Loucy (cell line): ENCODE results near the gene NPTXR.

ENCODE experiments used
- H2AFZ ChIP-seq: fragments of 200-600 bp; sonication (generic); 2 replicates; pipeline ENCODE4 v1.6.0; 2016; ENCODE audit warnings: antibody characterized with exemption, mild to moderate bottlenecking, low read length, moderate library complexity
- H3F3A ChIP-seq: fragments of 200-600 bp; 2 replicates; pipeline ENCODE4 v1.6.0; 2016; ENCODE audit warnings: antibody characterized with exemption, low read depth, mild to moderate bottlenecking
- H3K27me3 ChIP-seq: fragments of 200-600 bp; sonication (generic); 2 replicates; pipeline ENCODE4 v1.6.1; 2014; ENCODE audit warnings: low read length, mild to moderate bottlenecking; ENCODE audit not compliant: insufficient read depth, poor library complexity, severe bottlenecking
- H3K36me3 ChIP-seq: fragments of 200-600 bp; sonication (generic); 2 replicates; pipeline ENCODE4 v1.6.1; 2016; ENCODE audit warnings: low read length; ENCODE audit not compliant: insufficient read depth
- H3K4me1 ChIP-seq: fragments of 200-600 bp; sonication (generic); 2 replicates; pipeline ENCODE4 v1.5.1; 2014; ENCODE audit warnings: low read length, mild to moderate bottlenecking; ENCODE audit not compliant: insufficient read depth, poor library complexity, severe bottlenecking
- H3K4me2 ChIP-seq: fragments of 200-600 bp; sonication (generic); 2 replicates; pipeline ENCODE4 v1.6.0; 2014; ENCODE audit warnings: antibody characterized with exemption, low read length, low read depth, mild to moderate bottlenecking; ENCODE audit not compliant: poor library complexity, severe bottlenecking
- H3K4me3 ChIP-seq: fragments of 200-600 bp; sonication (generic); 2 replicates; pipeline ENCODE4 v1.5.1; 2014; ENCODE audit warnings: low read length, mild to moderate bottlenecking, mixed read lengths; ENCODE audit not compliant: poor library complexity, severe bottlenecking
- H3K79me2 ChIP-seq: fragments of 200-600 bp; sonication (generic); 2 replicates; pipeline ENCODE4 v1.6.1; 2014; ENCODE audit warnings: low read length; ENCODE audit not compliant: insufficient read depth
- H3K9ac ChIP-seq: fragments of 200-600 bp; sonication (generic); 2 replicates; pipeline ENCODE4 v1.6.0; 2014; ENCODE audit warnings: mild to moderate bottlenecking, low read depth, low read length, moderate library complexity; ENCODE audit not compliant: poor library complexity, severe bottlenecking
- H3K9me2 ChIP-seq: fragments of 200-600 bp; sonication (generic); replicated peaks from 2 replicates; pipeline ENCODE4 v1.6.1; 2016; ENCODE audit warnings: low read depth, low read length, mixed read lengths
- H3K9me3 ChIP-seq: fragments of 200-600 bp; sonication (generic); 2 replicates; pipeline ENCODE4 v1.6.1; 2014; ENCODE audit warnings: mild to moderate bottlenecking, antibody characterized with exemption, low read length, low read depth; ENCODE audit not compliant: insufficient read depth
- H4K20me1 ChIP-seq: fragments of 200-600 bp; sonication (generic); 2 replicates; pipeline ENCODE4 v1.6.0; 2014; ENCODE audit warnings: antibody characterized with exemption, low read length, mild to moderate bottlenecking; ENCODE audit not compliant: insufficient read depth, poor library complexity, severe bottlenecking
- EZH2phosphoT487 ChIP-seq: fragments of 200-600 bp; IDR thresholded peaks from 2 replicates; pipeline ENCODE4 v1.6.1; 2018; ENCODE audit warnings: antibody characterized with exemption, mild to moderate bottlenecking, moderate library complexity, borderline replicate concordance
- TF ChIP-seq, protein P1 (sequence below): fragments of 200-600 bp; sonication (generic); conservative IDR thresholded peaks from 2 replicates; pipeline ENCODE4 v1.5.1; 2014; ENCODE audit warnings: mild to moderate bottlenecking, antibody characterized with exemption, low read length

The NPTXR gene

DNA sequence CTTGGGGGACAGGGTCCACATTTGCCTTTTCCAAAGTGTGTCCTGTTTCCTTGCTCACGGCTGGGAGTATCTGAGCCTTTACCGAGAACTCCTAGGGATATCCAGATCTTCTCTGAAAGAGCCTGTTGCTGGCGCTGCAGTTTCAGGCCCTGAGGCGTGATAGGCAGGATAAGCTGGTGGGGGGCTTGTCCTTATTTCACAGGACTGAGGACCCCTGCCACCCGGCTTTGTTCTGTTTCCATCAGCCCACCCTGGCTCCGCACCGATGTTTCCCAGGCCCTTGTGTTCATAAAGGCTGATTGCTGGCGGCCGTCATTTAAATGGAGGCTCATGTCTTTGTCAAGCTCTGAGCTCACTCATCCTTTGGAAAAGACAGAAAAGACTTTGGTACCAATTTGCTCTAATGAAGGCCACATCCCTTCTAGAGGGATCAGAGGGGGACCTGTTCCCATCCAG is 9.4 kb upstream of the NPTXR start:
- TF ChIP-seq, protein P1, sequence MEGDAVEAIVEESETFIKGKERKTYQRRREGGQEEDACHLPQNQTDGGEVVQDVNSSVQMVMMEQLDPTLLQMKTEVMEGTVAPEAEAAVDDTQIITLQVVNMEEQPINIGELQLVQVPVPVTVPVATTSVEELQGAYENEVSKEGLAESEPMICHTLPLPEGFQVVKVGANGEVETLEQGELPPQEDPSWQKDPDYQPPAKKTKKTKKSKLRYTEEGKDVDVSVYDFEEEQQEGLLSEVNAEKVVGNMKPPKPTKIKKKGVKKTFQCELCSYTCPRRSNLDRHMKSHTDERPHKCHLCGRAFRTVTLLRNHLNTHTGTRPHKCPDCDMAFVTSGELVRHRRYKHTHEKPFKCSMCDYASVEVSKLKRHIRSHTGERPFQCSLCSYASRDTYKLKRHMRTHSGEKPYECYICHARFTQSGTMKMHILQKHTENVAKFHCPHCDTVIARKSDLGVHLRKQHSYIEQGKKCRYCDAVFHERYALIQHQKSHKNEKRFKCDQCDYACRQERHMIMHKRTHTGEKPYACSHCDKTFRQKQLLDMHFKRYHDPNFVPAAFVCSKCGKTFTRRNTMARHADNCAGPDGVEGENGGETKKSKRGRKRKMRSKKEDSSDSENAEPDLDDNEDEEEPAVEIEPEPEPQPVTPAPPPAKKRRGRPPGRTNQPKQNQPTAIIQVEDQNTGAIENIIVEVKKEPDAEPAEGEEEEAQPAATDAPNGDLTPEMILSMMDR: no peak
- no peak for TF ChIP-seq EZH2phosphoT487

DNA sequence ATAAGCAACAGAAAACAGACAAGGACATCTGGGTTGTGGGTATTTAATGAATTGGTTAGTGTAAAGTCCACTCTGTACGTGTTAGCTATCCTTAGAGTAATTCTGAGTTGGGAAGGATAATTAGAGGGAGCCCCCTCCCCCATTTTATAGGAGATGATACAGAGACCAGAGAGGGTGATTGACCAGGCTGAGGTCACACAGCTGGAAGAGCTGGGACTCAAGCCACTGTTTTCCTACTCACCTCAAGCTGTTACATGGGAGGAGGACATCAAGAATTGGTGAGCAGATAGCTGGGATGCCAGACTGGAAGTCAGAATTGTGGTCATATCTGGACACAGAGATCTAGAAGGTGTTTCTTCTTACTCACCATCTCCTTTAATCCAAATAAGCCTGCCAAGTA is 8.7 kb upstream of the NPTXR start:
- H3K9ac ChIP-seq: no peak overlapping the region
- no peak overlapping the region for H2AFZ ChIP-seq
- no peaks in the 10 kb centered on the region for H3K4me1 ChIP-seq
- no peak overlapping the region for H3K4me3 ChIP-seq
- no peaks in the 10 kb centered on the region for H3K27me3 ChIP-seq
- H3K79me2 ChIP-seq: no peaks in the 10 kb centered on the region
- H4K20me1 ChIP-seq: no peaks in the 10 kb centered on the region
- no peaks in the 10 kb centered on the region for H3K9me2 ChIP-seq
- H3F3A ChIP-seq: no peaks in the 10 kb centered on the region
- TF ChIP-seq, protein P1: no peak
- no peak for TF ChIP-seq EZH2phosphoT487
- H3K4me2 ChIP-seq: no peak overlapping the region
- no peaks in the 10 kb centered on the region for H3K36me3 ChIP-seq
- no peaks in the 10 kb centered on the region for H3K9me3 ChIP-seq

More for the DNA sequence above, 9.4 kb upstream of the NPTXR start:
- Histone ChIP-seq H3K9ac (no peak overlapping the region), H3K79me2 (no peaks in the 10 kb centered on the region), H3K27me3 (no peaks in the 10 kb centered on the region), H3K9me3 (no peaks in the 10 kb centered on the region), H3K4me1 (no peaks in the 10 kb centered on the region), H3K4me3 (no peak overlapping the region), H4K20me1 (no peaks in the 10 kb centered on the region), H3K9me2 (no peaks in the 10 kb centered on the region), H2AFZ (no peak overlapping the region), H3K36me3 (no peaks in the 10 kb centered on the region), H3F3A (no peaks in the 10 kb centered on the region), H3K4me2 (no peak overlapping the region)

DNA sequence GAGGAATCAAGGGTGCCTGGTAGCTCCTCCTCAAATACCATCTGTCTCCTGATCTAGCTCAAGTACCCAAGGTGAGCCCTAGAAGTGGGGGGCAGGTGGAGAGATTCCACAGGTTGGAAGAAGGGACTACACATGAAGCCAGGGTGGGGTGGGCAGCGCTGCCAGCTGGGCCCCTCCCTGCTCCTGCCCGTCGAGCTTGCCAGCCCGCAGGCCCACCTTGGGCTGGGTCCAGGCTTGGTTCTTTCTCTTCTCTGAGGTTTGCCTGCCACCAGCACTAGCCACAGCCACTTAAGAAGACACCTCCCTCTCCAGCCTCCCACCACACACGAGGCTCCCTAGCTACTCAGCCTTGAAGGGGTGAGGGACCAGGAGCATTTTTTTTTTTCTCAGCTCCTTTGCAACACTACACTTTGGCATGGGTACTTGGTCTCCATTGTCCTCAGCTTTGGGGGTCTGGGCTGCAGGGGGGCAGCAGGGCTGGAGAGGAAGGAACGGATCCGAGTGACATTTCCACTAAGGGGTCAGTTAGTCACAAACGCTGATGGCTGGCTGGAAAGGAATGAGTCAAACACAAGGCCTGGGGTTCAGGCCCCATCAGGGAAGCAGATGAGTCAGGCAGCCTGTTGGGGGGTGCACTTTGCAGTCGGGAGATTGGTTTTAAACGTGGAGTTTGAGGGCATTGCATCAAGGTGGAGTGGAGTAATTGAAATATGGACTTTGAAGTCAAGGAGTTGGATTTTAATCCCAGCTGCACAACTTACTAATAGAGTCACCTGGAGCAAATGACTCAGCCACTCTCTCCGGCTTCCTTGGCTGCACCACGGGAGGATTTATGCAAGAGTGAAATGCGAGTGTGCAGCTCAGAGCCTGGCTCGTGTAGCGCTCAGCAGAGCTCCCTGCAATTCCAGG is 7.4 kb upstream of the NPTXR start:
- TF ChIP-seq, protein P1: no peak
- TF ChIP-seq EZH2phosphoT487: no peak
- H3K9me3 ChIP-seq: no peaks in the 10 kb centered on the region
- no peak overlapping the region for H2AFZ ChIP-seq
- H3K27me3 ChIP-seq: no peaks in the 10 kb centered on the region
- H3K4me3 ChIP-seq: no peak overlapping the region
- no peaks in the 10 kb centered on the region for H3K9me2 ChIP-seq
- no peak overlapping the region for H3K9ac ChIP-seq
- no peaks in the 10 kb centered on the region for H3K36me3 ChIP-seq
- no peaks in the 10 kb centered on the region for H3K79me2 ChIP-seq
- H4K20me1 ChIP-seq: no peaks in the 10 kb centered on the region
- H3K4me1 ChIP-seq: no peaks in the 10 kb centered on the region
- H3K4me2 ChIP-seq: no peak overlapping the region
- H3F3A ChIP-seq: no peaks in the 10 kb centered on the region
